Neural progenitor cell (in vitro differentiated cells): ENCODE data around the gene TTC4. TPM values are rescaled to one million over a fixed set of nuclear protein-coding genes. Genes with fewer than 3 reads are reported as not detected.

Experiments
- DNase-seq: peaks from one replicate; pipeline ENCODE4 v3.0.0-alpha.2; 2016; ENCODE audit warnings: low spot score
- H2AFZ ChIP-seq: fragments of 200-600 bp; sonication (generic); replicated peaks from 2 replicates; pipeline ENCODE4 v1.6.1; 2016; ENCODE audit warnings: antibody characterized with exemption
- H3F3A ChIP-seq: fragments of 200-600 bp; sonication (generic); 2 replicates; pipeline ENCODE4 v1.6.1; 2016; ENCODE audit warnings: antibody characterized with exemption, low read depth
- H3K27ac ChIP-seq: fragments of 200-600 bp; sonication (generic); 2 replicates; pipeline ENCODE4 v1.5.1; 2016; ENCODE audit warnings: mild to moderate bottlenecking
- H3K27me3 ChIP-seq: fragments of 200-600 bp; sonication (generic); 2 replicates; pipeline ENCODE4 v1.6.1; 2016; ENCODE audit warnings: mild to moderate bottlenecking, moderate library complexity
- H3K36me3 ChIP-seq: fragments of 200-600 bp; sonication (generic); 2 replicates; pipeline ENCODE4 v1.5.1; 2016
- H3K4me1 ChIP-seq: fragments of 200-600 bp; sonication (generic); 2 replicates; pipeline ENCODE4 v1.6.1; 2016; ENCODE audit warnings: mixed run types
- H3K4me2 ChIP-seq: fragments of 200-600 bp; sonication (generic); 2 replicates; pipeline ENCODE4 v1.6.1; 2016
- H3K4me3 ChIP-seq: fragments of 200-600 bp; sonication (generic); 2 replicates; pipeline ENCODE4 v1.5.1; 2016
- H3K79me2 ChIP-seq: fragments of 200-600 bp; sonication (generic); 2 replicates; pipeline ENCODE4 v1.6.1; 2016; ENCODE audit warnings: low read depth
- H3K9ac ChIP-seq: fragments of 200-600 bp; sonication (generic); 2 replicates; pipeline ENCODE4 v1.6.1; 2016
- H3K9me3 ChIP-seq: fragments of 200-600 bp; sonication (generic); 2 replicates; pipeline ENCODE4 v1.5.1; 2016; ENCODE audit warnings: low read depth
- H4K20me1 ChIP-seq: fragments of 200-600 bp; sonication (generic); 2 replicates; pipeline ENCODE4 v1.6.1; 2016; ENCODE audit warnings: low read depth
- H3K27ac Mint-ChIP-seq: 3 replicates; pipeline ENCODE4 v1.8.0; 2021; ENCODE audit warnings: mixed read lengths
- H3K27me3 Mint-ChIP-seq: 2 replicates; pipeline ENCODE4 v1.8.0; 2022; ENCODE audit warnings: low read depth, mild to moderate bottlenecking, inconsistent platforms, moderate library complexity, mixed read lengths; ENCODE audit not compliant: insufficient read depth
- H3K36me3 Mint-ChIP-seq: 3 replicates; pipeline ENCODE4 v1.8.0; 2021; ENCODE audit warnings: mixed read lengths
- H3K4me1 Mint-ChIP-seq: 3 replicates; pipeline ENCODE4 v1.8.0; 2021; ENCODE audit warnings: mixed read lengths
- H3K4me3 Mint-ChIP-seq: 3 replicates; pipeline ENCODE4 v1.8.0; 2021; ENCODE audit warnings: mild to moderate bottlenecking, moderate library complexity, mixed read lengths
- H3K9me3 Mint-ChIP-seq: 3 replicates; pipeline ENCODE4 v1.8.0; 2020; ENCODE audit warnings: mixed read lengths
- CTCF ChIP-seq: fragments of 200-600 bp; sonication (generic); IDR thresholded peaks from 2 replicates; pipeline ENCODE4 v1.5.1; 2017; ENCODE audit warnings: antibody characterized with exemption, mild to moderate bottlenecking
- EZH2 ChIP-seq: fragments of 200-600 bp; sonication (generic); IDR thresholded peaks from 2 replicates; pipeline ENCODE4 v1.6.1; 2017; ENCODE audit warnings: antibody characterized with exemption, mild to moderate bottlenecking, moderate library complexity
- EZH2phosphoT487 ChIP-seq: fragments of 200-600 bp; sonication (generic); IDR thresholded peaks from 2 replicates; pipeline ENCODE4 v1.6.1; 2017; ENCODE audit warnings: antibody characterized with exemption
- total RNA-seq: library from RNA; depleted of rRNA; stranded (reverse); fragments of >200 nt; gene quantifications from 2 replicates; pipeline ENCODE4 v1.2.3, GENCODE V29; 2015; ENCODE audit warnings: low replicate concordance

Gene TTC4
- total RNA-seq, 1 donor from 2014 or later: 37.5 TPM

GRCh38 chr1:54743416-54744226 lies 28.0 kb downstream of the TTC4 start:
- H2AFZ ChIP-seq: no peak overlapping the region
- no peaks in the 10 kb centered on the region for H3K4me1 ChIP-seq
- peaks cover 7% of the 10 kb centered on the region for H3K27me3 Mint-ChIP-seq
- no peak overlapping the region for H3K9ac ChIP-seq
- H3K27me3 ChIP-seq: no peaks in the 10 kb centered on the region
- no peaks in the 10 kb centered on the region for H3K36me3 ChIP-seq
- peaks cover 4% of the 10 kb centered on the region for H3K9me3 Mint-ChIP-seq
- H3K4me3 Mint-ChIP-seq: no peak overlapping the region
- H3K27ac Mint-ChIP-seq: no peak overlapping the region
- H3K4me2 ChIP-seq: no peak overlapping the region
- DNase-seq: no peak
- H3K4me1 Mint-ChIP-seq: no peaks in the 10 kb centered on the region
- no peaks in the 10 kb centered on the region for H3K9me3 ChIP-seq
- H3F3A ChIP-seq: no peaks in the 10 kb centered on the region
- H3K27ac ChIP-seq: no peak overlapping the region
- no peaks in the 10 kb centered on the region for H3K79me2 ChIP-seq
- H3K36me3 Mint-ChIP-seq: peaks cover 14% of the 10 kb centered on the region
- H4K20me1 ChIP-seq: no peaks in the 10 kb centered on the region
- TF ChIP-seq EZH2: no peak
- TF ChIP-seq EZH2phosphoT487: no peak
- TF ChIP-seq CTCF: no peak
- no peak overlapping the region for H3K4me3 ChIP-seq

- Histone ChIP-seq H3K36me3 (no peaks in the 10 kb centered on the region), H3F3A (no peaks in the 10 kb centered on the region), H3K27ac (no peak overlapping the region), H3K9me3 (no peaks in the 10 kb centered on the region), H2AFZ (no peak overlapping the region), H3K27me3 (no peaks in the 10 kb centered on the region), H3K4me1 (no peaks in the 10 kb centered on the region), H3K4me2 (no peak overlapping the region), H4K20me1 (no peaks in the 10 kb centered on the region), H3K79me2 (no peaks in the 10 kb centered on the region), H3K9ac (no peak overlapping the region), H3K4me3 (no peak overlapping the region)
- Mint-ChIP-seq H3K4me1 (no peaks in the 10 kb centered on the region), H3K4me3 (no peak overlapping the region), H3K27me3 (peaks cover 9% of the 10 kb centered on the region), H3K27ac (no peak overlapping the region), H3K9me3 (peaks cover 4% of the 10 kb centered on the region), H3K36me3 (peaks cover 12% of the 10 kb centered on the region)
- TF ChIP-seq CTCF: no peak
- no peak for TF ChIP-seq EZH2
- TF ChIP-seq EZH2phosphoT487: no peak
- DNase-seq: no peak
Measured at GRCh38 chr1:54744696-54745095, 29.0 kb downstream of the TTC4 start.

GRCh38 chr1:54745274-54745673 lies 29.6 kb downstream of the TTC4 start:
- Mint-ChIP-seq H3K4me1 (no peaks in the 10 kb centered on the region), H3K27me3 (peaks cover 9% of the 10 kb centered on the region), H3K9me3 (peaks cover 4% of the 10 kb centered on the region), H3K27ac (no peak overlapping the region), H3K36me3 (peaks cover 9% of the 10 kb centered on the region), H3K4me3 (no peak overlapping the region)
- Histone ChIP-seq H4K20me1 (no peaks in the 10 kb centered on the region), H3K36me3 (no peaks in the 10 kb centered on the region), H3K27ac (no peak overlapping the region), H2AFZ (no peak overlapping the region), H3K4me2 (no peak overlapping the region), H3F3A (no peaks in the 10 kb centered on the region), H3K4me3 (no peak overlapping the region), H3K4me1 (no peaks in the 10 kb centered on the region), H3K79me2 (no peaks in the 10 kb centered on the region), H3K27me3 (no peaks in the 10 kb centered on the region), H3K9ac (no peak overlapping the region), H3K9me3 (no peaks in the 10 kb centered on the region)
- TF ChIP-seq EZH2 (no peak), CTCF (no peak), EZH2phosphoT487 (no peak)
- no peak for DNase-seq
